H1 (cell line): ENCODE data around the gene CXCL14. TPM values are rescaled to one million over a fixed set of nuclear protein-coding genes. Genes with fewer than 3 reads are reported as not detected.

Experiments used
- CTCF ChIA-PET: fragments of 300-600 bp; sonication (Branson Sonifier 250); formaldehyde crosslinking; loops from one replicate; lab custom pipeline; 2021; ENCODE audit not compliant: partially characterized antibody; lab: Charles Lee
- POLR2A ChIA-PET: fragments of 300-600 bp; sonication (Branson Sonifier 250); formaldehyde crosslinking; loops from one replicate; lab custom pipeline; 2021; ENCODE audit warnings: inconsistent platforms; ENCODE audit not compliant: partially characterized antibody; lab: Charles Lee
- DNase-seq, 2 experiments: peaks; one replicate each; pipeline versions ENCODE4 v3.0.0 to v3.0.0-alpha.2; 2010 to 2022; ENCODE audit warnings: low spot score in 2 of 2, low read depth in 1 of 2, mixed read lengths in 1 of 2
- FAIRE-seq: peaks from 2 replicates; lab custom pipeline; 2011; peaks lifted over from hg19 to GRCh38; lab: Jason Lieb, UNC
- H2AFZ ChIP-seq: 2 replicates; pipeline ENCODE4 v1.8.1; 2012; ENCODE audit warnings: low read length, inconsistent platforms
- H2AK5ac ChIP-seq: 2 replicates; pipeline ENCODE4 v1.6.1; 2013; ENCODE audit warnings: low read depth, low read length
- H2BK120ac ChIP-seq: replicated peaks from 2 replicates; pipeline ENCODE3; 2013; ENCODE audit warnings: low read depth, low read length, inconsistent platforms
- H2BK12ac ChIP-seq: 2 replicates; pipeline ENCODE4 v1.6.1; 2013; ENCODE audit warnings: low read depth, low read length
- H2BK15ac ChIP-seq: 2 replicates; pipeline ENCODE4 v1.6.1; 2013; ENCODE audit warnings: low read length
- H2BK20ac ChIP-seq: 2 replicates; pipeline ENCODE4 v1.6.1; 2013; ENCODE audit warnings: low read length
- H2BK5ac ChIP-seq: 2 replicates; pipeline ENCODE4 v1.6.1; 2013; ENCODE audit warnings: low read depth, low read length
- H3K14ac ChIP-seq: 2 replicates; pipeline ENCODE4 v1.6.1; 2013; ENCODE audit warnings: inconsistent platforms; ENCODE audit not compliant: insufficient read length
- H3K18ac ChIP-seq: 2 replicates; pipeline ENCODE4 v1.6.1; 2013; ENCODE audit warnings: low read length; ENCODE audit errors: extremely low read depth
- H3K23ac ChIP-seq: 2 replicates; pipeline ENCODE4 v1.6.1; 2013; ENCODE audit warnings: inconsistent platforms; ENCODE audit not compliant: insufficient read length
- H3K23me2 ChIP-seq: 2 replicates; pipeline ENCODE4 v1.6.1; 2013; ENCODE audit warnings: low read depth, low read length
- H3K27ac ChIP-seq: 2 replicates; pipeline ENCODE4 v1.6.1; 2011; ENCODE audit warnings: low read depth, low read length, inconsistent platforms
- H3K27me3 ChIP-seq, 4 experiments: replicated peaks in 1 of 4; 1 replicate in 1 of 4; 2 replicates in 3 of 4; pipeline versions ENCODE4 v1.6.1 to v1.8.1; 2011 to 2013; ENCODE audit warnings: low read length in 3 of 4, mild to moderate bottlenecking in 3 of 4, inconsistent platforms in 2 of 4, mixed read lengths in 2 of 4, moderate library complexity in 1 of 4; ENCODE audit not compliant: control insufficient read depth in 3 of 4, insufficient read depth in 3 of 4; ENCODE audit errors: extremely low read depth in 1 of 4
- H3K36me3 ChIP-seq, 4 experiments: 2 replicates each; pipeline versions ENCODE4 v1.6.1 to v1.8.1; 2011 to 2013; ENCODE audit warnings: mild to moderate bottlenecking in 4 of 4, low read length in 3 of 4, moderate library complexity in 2 of 4, control low read depth in 1 of 4, inconsistent platforms in 1 of 4; ENCODE audit not compliant: insufficient read depth in 4 of 4, control insufficient read depth in 2 of 4
- H3K4ac ChIP-seq: replicated peaks from 2 replicates; pipeline ENCODE3; 2013; ENCODE audit warnings: low read length, low read depth, mixed read lengths, inconsistent platforms; ENCODE audit not compliant: insufficient read length
- H3K4me1 ChIP-seq, 4 experiments: replicated peaks in 1 of 4; 1 replicate in 1 of 4; 2 replicates in 3 of 4; pipeline versions ENCODE4 v1.6.1 to v1.8.1; 2011 to 2013; ENCODE audit warnings: low read length in 3 of 4, inconsistent platforms in 2 of 4, mixed read lengths in 1 of 4; ENCODE audit not compliant: insufficient read depth in 4 of 4, control insufficient read depth in 3 of 4
- H3K4me2 ChIP-seq, 2 experiments: 2 replicates each; pipeline versions ENCODE4 v1.6.1 to v1.8.1; 2011 to 2013; ENCODE audit warnings: low read depth in 2 of 2, low read length in 2 of 2, control low read depth in 1 of 2, inconsistent platforms in 1 of 2, mild to moderate bottlenecking in 1 of 2; ENCODE audit not compliant: insufficient read depth in 1 of 2
- H3K4me3 ChIP-seq, 4 experiments: fragments of 200-600, 300-600 bp in 1 of 4; sonication (generic), shearing (Covaris generic), sonication (Bioruptor Twin) in 1 of 4; 2 replicates each; pipeline versions ENCODE4 v1.5.1 to v1.8.1; 2011 to 2016; ENCODE audit warnings: low read length in 4 of 4, low read depth in 3 of 4, control low read depth in 2 of 4, inconsistent platforms in 2 of 4, mild to moderate bottlenecking in 2 of 4, mixed read lengths in 1 of 4, moderate library complexity in 1 of 4; ENCODE audit not compliant: insufficient read depth in 2 of 4; ENCODE audit errors: extremely low read depth in 1 of 4
- H3K56ac ChIP-seq: replicated peaks from 2 replicates; pipeline ENCODE3; 2013; ENCODE audit warnings: low read depth, mild to moderate bottlenecking, mixed read lengths, low read length, inconsistent platforms; ENCODE audit not compliant: insufficient read length
- H3K79me1 ChIP-seq: 2 replicates; pipeline ENCODE4 v1.6.1; 2013; ENCODE audit warnings: low read depth, low read length, control low read depth
- H3K79me2 ChIP-seq, 2 experiments: 2 replicates each; pipeline versions ENCODE4 v1.6.1 to v1.8.1; 2012 to 2013; ENCODE audit warnings: low read length in 2 of 2, mild to moderate bottlenecking in 2 of 2, inconsistent platforms in 1 of 2; ENCODE audit not compliant: insufficient read depth in 2 of 2, control insufficient read depth in 1 of 2
- H3K9ac ChIP-seq, 4 experiments: replicated peaks in 1 of 4; 1 replicate in 1 of 4; 2 replicates in 3 of 4; pipeline versions ENCODE4 v1.6.1 to v1.8.1; 2011 to 2013; ENCODE audit warnings: low read depth in 3 of 4, low read length in 3 of 4, control low read depth in 2 of 4, mild to moderate bottlenecking in 2 of 4, moderate library complexity in 2 of 4, inconsistent platforms in 1 of 4; ENCODE audit errors: extremely low read depth in 1 of 4
- H3K9me3 ChIP-seq, 2 experiments: 2 replicates each; pipeline versions ENCODE4 v1.6.1 to v1.8.1; 2012 to 2013; ENCODE audit warnings: mild to moderate bottlenecking in 2 of 2, moderate library complexity in 2 of 2, control low read depth in 1 of 2, inconsistent platforms in 1 of 2, low read depth in 1 of 2, low read length in 1 of 2, mixed read lengths in 1 of 2; ENCODE audit not compliant: insufficient read depth in 2 of 2
- H4K20me1 ChIP-seq, 2 experiments: replicated peaks in 1 of 2; 2 replicates each; pipeline versions ENCODE3 to v1.8.1; 2011 to 2013; ENCODE audit warnings: inconsistent platforms in 2 of 2, low read length in 2 of 2, mild to moderate bottlenecking in 1 of 2; ENCODE audit not compliant: insufficient read depth in 2 of 2, control insufficient read depth in 1 of 2
- H4K5ac ChIP-seq: 2 replicates; pipeline ENCODE4 v1.6.1; 2013; ENCODE audit warnings: low read length, low read depth, mixed read lengths, inconsistent platforms; ENCODE audit not compliant: insufficient read length
- H4K8ac ChIP-seq: 2 replicates; pipeline ENCODE4 v1.8.0; 2013; ENCODE audit warnings: mild to moderate bottlenecking, moderate library complexity, low read length, inconsistent platforms; ENCODE audit not compliant: insufficient read depth; ENCODE audit errors: extremely low read depth
- H4K91ac ChIP-seq: replicated peaks from 2 replicates; pipeline ENCODE3; 2013; ENCODE audit warnings: low read length, mixed read lengths, inconsistent platforms; ENCODE audit not compliant: insufficient read length
- CHD2 ChIP-seq: IDR thresholded peaks from 2 replicates; pipeline ENCODE4 v1.6.1; 2012; ENCODE audit warnings: low read length, improper control_type of control experiment
- EGR1 ChIP-seq: IDR thresholded peaks from 2 replicates; pipeline ENCODE4 v1.6.1; 2011; ENCODE audit warnings: low read depth, low read length, borderline replicate concordance
- EZH2 ChIP-seq: fragments of 200-600 bp; sonication (generic); IDR thresholded peaks from 2 replicates; pipeline ENCODE4 v1.7.1; 2012; ENCODE audit warnings: low read depth, mild to moderate bottlenecking, moderate library complexity, low read length, inconsistent platforms; ENCODE audit not compliant: severe bottlenecking
- KDM1A ChIP-seq: fragments of 200-600, 300-600 bp; sonication (generic); IDR thresholded peaks from 2 replicates; pipeline ENCODE4 v1.7.1; 2016; ENCODE audit warnings: mild to moderate bottlenecking, low read length, borderline replicate concordance
- KDM4A ChIP-seq: IDR thresholded peaks from one replicate; pipeline ENCODE4 v1.7.1; 2012; ENCODE audit warnings: low read depth, mild to moderate bottlenecking, moderate library complexity, low read length, inconsistent platforms; ENCODE audit not compliant: severe bottlenecking
- RBBP5 ChIP-seq: IDR thresholded peaks from 2 replicates; pipeline ENCODE4 v1.7.1; 2012; ENCODE audit warnings: low read depth, mild to moderate bottlenecking, inconsistent platforms, low read length, moderate library complexity, borderline replicate concordance
- SAP30 ChIP-seq: fragments of 300-600 bp; sonication (generic); IDR thresholded peaks from 2 replicates; pipeline ENCODE4 v1.7.1; 2012; ENCODE audit warnings: low read length, moderate library complexity, mild to moderate bottlenecking, inconsistent platforms; ENCODE audit not compliant: insufficient read depth, insufficient replicate concordance
- SP1 ChIP-seq: IDR thresholded peaks from 2 replicates; pipeline ENCODE4 v1.6.1; 2011; ENCODE audit warnings: low read depth, low read length
- SP2 ChIP-seq: IDR thresholded peaks from 2 replicates; pipeline ENCODE4 v1.6.1; 2012; ENCODE audit warnings: mild to moderate bottlenecking, low read length, inconsistent platforms
- TAF7 ChIP-seq: optimal IDR thresholded peaks from 2 replicates; pipeline ENCODE3; 2011; ENCODE audit warnings: low read depth, mild to moderate bottlenecking, inconsistent platforms, low read length, moderate library complexity, borderline replicate concordance
- USF2 ChIP-seq: IDR thresholded peaks from 2 replicates; pipeline ENCODE4 v1.6.1; 2011; ENCODE audit warnings: low read length, improper control_type of control experiment
- WGBS, 2 experiments: shearing (Covaris generic) in 1 of 2; methylation state at CpG; one replicate each; pipeline versions ENCODE4 v1.1.6 to v1.1.7; 2013 to 2015; ENCODE audit warnings: low lambda C conversion rate in 2 of 2, mixed read lengths in 2 of 2, inconsistent platforms in 1 of 2, low coverage in 1 of 2, missing lambda C conversion rate in 1 of 2; ENCODE audit not compliant: insufficient replicate concordance in 2 of 2, insufficient coverage in 1 of 2, insufficient read length in 1 of 2; ENCODE audit errors: extremely low coverage in 1 of 2, missing lambda C conversion rate in 1 of 2; 5-methylcytosine and 5-hydroxymethylcytosine counted together
- polyA plus RNA-seq, 7 experiments: library from polyadenylated mRNA; depleted of rRNA in 3 of 7; stranded (reverse) in 5 of 7; unstranded in 2 of 7; fragments of >200 nt in 5 of 7; fragments of 200-250 nt in 2 of 7; gene quantifications; 1 replicate in 5 of 7; 2 replicates in 1 of 7; 4 replicates in 1 of 7; pipeline versions ENCODE4 v1.2.1 to v1.2.3, GENCODE V29; 2011 to 2013; ENCODE audit warnings: missing spikeins in 2 of 7, mixed read lengths in 2 of 7
- total RNA-seq: library from RNA; stranded (reverse); fragmentation: NEBNext Ultra II Directional; extraction: Animal tissue kit (Norgen Biotek cat#: 25700); gene quantifications from 2 replicates; pipeline ENCODE4 v1.2.1, GENCODE V29; 2021
- TF ChIP-seq, protein P1 (sequence below): IDR thresholded peaks from 2 replicates; pipeline ENCODE4 v1.6.1; 2012; ENCODE audit warnings: inconsistent platforms

CXCL14 gene
- total and polyA plus RNA-seq, 2 of the 8 experiments (the other 6 are each of a cell fraction or from before 2014, with no cell fraction given) = 1.5 to 1.8 TPM

DNA sequence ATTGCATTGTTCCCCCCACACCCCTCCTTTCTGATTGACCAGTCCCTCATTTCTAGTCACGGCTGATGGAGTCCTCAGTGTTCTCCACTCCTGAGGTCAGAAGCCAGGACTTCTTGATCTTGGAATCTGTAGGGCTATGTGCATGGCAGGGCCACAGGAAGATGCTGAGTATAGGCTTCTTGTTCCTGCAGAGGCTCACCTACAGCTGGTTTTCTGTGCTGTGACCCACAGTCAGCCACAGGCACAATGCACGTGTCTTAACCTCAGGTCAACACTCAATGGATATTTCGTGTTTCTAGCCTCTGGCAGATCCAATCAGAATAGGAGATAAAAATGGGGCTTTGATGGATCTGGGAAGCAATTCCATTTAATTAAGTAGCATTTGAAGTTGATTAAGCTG, 14.3 kb upstream of the CXCL14 start:
- Histone ChIP-seq H3K9ac (no peak overlapping the region), H3K23me2 (no peaks in the 10 kb centered on the region), H3K9me3 (no peaks in the 10 kb centered on the region), H2BK12ac (no peak overlapping the region), H3K4ac (no peak overlapping the region), H4K8ac (no peak overlapping the region), H2AK5ac (no peak overlapping the region), H3K27ac (no peak overlapping the region), H3K27me3 (peaks cover 0 to 3% (median under 1%) of the 10 kb centered on the region in 4 experiments; a peak in 1 of 7 replicates), H3K36me3 (no peaks in the 10 kb centered on the region), H4K20me1 (no peaks in the 10 kb centered on the region), H3K18ac (no peak overlapping the region), H2BK5ac (no peak overlapping the region), H2AFZ (no peak overlapping the region), H2BK15ac (no peak overlapping the region), H3K4me2 (no peak overlapping the region), H3K56ac (no peak overlapping the region), H2BK120ac (no peak overlapping the region), H3K79me1 (no peaks in the 10 kb centered on the region), H3K4me1 (no peaks in the 10 kb centered on the region; a peak in 1 of 7 replicates), H3K4me3 (no peak overlapping the region), H3K23ac (no peak overlapping the region), H4K91ac (no peak overlapping the region), H4K5ac (no peak overlapping the region), H3K79me2 (no peaks in the 10 kb centered on the region), H3K14ac (no peak overlapping the region), H2BK20ac (no peak overlapping the region)
- no peak for FAIRE-seq
- POLR2A ChIA-PET = no interaction called here
- 92% methylated on average over 3 of the region's 3 CpGs; no CpG with 5 or more reads in 1 of the 2 experiments for WGBS, 2 experiments
- CTCF ChIA-PET = interaction anchor here (0.9 to 2.9 kb wide), 8 partner anchors 8 to 235 kb away, joined by 3 to 11 read pairs (median 3); partner anchors contain the start of gene CXCL14
- DNase-seq = no peak
- TF ChIP-seq SP1 (no peak), SP2 (no peak), KDM1A (no peak), SAP30 (no peak), RBBP5 (no peak), EGR1 (no peak), EZH2 (no peak), USF2 (no peak), CHD2 (no peak), KDM4A (no peak), TAF7 (no peak)
- TF ChIP-seq, protein P1, sequence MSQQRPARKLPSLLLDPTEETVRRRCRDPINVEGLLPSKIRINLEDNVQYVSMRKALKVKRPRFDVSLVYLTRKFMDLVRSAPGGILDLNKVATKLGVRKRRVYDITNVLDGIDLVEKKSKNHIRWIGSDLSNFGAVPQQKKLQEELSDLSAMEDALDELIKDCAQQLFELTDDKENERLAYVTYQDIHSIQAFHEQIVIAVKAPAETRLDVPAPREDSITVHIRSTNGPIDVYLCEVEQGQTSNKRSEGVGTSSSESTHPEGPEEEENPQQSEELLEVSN = no peak
